Stimulated activated CD8-positive, alpha-beta memory T cell treated with anti-CD3 and anti-CD28 coated beads, Interleukin-4, amount 100 ng/mL, for 1 hour (primary cell): ENCODE results near the gene ZNF112.

Experiments
- DNase-seq, 2 donors: peaks; one replicate each; pipeline ENCODE4 v3.0.0-alpha.2; 2020; ENCODE audit warnings: low read depth in 2 of 2, low spot score in 1 of 2

Gene ZNF112

DNA sequence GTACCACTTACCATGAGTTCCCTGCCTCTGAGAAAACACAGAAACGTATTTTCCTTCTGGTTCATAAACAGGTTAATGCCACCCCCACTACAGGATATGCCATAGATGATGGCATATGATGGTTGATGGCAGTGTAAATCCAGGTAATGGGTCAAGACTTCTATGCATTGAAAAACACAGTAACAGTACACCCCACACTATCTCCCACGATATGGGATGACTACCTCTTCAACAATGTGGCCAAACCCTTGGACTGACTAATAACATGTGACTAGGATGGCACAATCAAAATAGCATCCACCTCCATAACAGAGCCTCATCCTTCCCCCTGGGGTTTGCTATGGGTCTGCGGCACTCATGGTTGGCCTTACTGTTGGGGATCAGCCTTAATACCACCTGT is 73.6 kb downstream of the ZNF112 start:
- no peak for DNase-seq

DNA sequence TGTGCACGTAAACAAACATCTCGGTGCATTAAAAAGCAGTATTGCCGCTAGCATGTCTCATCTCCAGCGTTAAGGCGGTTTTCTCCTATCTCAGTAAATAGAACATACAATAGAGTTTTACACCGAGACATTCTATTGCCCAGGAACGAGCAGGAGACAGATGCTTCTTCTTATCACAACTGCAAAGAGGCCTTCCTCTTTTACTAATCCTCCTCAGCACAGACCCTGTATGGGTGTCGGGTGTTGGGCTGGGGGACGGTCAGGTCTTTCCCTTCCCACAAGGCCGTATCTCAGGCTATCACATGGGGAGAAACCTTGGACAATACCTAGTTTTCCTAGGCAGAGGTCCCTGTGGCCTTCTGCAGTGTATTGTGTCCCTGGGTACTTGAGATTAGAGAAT is 75.6 kb downstream of the ZNF112 start:
- DNase-seq: no peak

DNA sequence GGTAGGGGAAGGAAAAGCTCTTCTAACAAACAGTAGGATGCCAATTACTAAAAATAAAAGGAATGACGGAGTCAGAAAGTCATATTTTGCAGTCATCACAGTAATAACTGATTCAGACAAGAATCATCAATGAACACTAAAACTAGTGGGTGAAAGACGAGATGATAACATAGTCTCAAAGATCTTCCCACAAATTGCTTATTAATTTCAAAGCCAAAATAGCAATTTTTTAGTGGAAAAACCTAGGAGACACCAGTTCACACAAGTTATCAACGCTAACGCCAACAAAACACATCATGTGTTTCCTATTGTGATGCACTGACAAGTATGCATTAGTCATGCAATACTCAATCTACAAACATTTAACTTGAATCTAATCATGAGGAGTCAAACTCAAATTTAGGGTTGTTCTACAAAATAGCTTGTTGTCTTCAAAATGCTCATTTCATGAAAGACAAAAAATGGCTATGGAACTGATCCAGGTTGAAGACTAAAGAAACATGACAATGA is 78.2 kb downstream of the ZNF112 start:
- DNase-seq: no peak

DNA sequence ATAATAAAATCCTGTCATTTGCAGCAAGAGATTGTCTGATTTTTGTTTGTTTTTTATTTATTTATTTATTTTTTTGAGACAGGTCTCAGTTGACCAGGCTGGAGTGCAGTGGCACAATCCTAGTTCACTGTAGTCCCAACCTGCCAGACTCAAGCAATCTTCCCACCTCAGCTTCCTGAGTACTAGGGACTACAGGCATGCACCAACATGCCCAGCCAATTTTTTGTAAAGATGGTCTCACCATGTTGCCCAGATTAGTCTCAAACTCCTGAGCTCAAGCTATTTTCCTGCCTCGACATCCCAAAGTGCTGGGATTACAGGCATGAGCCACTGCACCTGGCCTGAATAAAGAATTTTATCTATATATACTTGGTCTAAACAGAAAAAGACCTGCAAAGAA is 79.1 kb downstream of the ZNF112 start:
- no peak for DNase-seq
